ENCODE data around the gene COL27A1. TPM values are rescaled to one million over a fixed set of nuclear protein-coding genes. Genes with fewer than 3 reads are reported as not detected.
A peak's percentile ranks its signal among the peaks of the same experiment; 100 is the strongest.
"Not testable (repeated sequence)": the region's sequence is repeated elsewhere in the genome, so short reads cannot be mapped to it uniquely, and the experiment has no call there.

COL27A1 gene
- total RNA-seq, 1 donor from 2014 or later = 8.5 TPM

GRCh38 chr9:114320710-114321109 is 165.4 kb downstream of the COL27A1 start:
- H3K27ac Mint-ChIP-seq; H3K27me3 Mint-ChIP-seq; DNase-seq; intact Hi-C loops (cut with micrococcal nuclease); H3K9me3 Mint-ChIP-seq; H3K36me3 Mint-ChIP-seq (ENCODE audit: low read depth); H3K4me3 Mint-ChIP-seq; H3K4me1 Mint-ChIP-seq: not testable (repeated sequence)

GRCh38 chr9:114321759-114322158 is 166.4 kb downstream of the COL27A1 start:
- no peak for DNase-seq
- intact Hi-C loops (cut with micrococcal nuclease) = no loop called here
- Mint-ChIP-seq H3K4me3 (no peak overlapping the region), H3K27me3 (no peaks in the 10 kb centered on the region), H3K9me3 (no peaks in the 10 kb centered on the region), H3K36me3 (ENCODE audit: low read depth) (no peaks in the 10 kb centered on the region), H3K27ac (no peak overlapping the region), H3K4me1 (peaks cover 4% of the 10 kb centered on the region)

DNA sequence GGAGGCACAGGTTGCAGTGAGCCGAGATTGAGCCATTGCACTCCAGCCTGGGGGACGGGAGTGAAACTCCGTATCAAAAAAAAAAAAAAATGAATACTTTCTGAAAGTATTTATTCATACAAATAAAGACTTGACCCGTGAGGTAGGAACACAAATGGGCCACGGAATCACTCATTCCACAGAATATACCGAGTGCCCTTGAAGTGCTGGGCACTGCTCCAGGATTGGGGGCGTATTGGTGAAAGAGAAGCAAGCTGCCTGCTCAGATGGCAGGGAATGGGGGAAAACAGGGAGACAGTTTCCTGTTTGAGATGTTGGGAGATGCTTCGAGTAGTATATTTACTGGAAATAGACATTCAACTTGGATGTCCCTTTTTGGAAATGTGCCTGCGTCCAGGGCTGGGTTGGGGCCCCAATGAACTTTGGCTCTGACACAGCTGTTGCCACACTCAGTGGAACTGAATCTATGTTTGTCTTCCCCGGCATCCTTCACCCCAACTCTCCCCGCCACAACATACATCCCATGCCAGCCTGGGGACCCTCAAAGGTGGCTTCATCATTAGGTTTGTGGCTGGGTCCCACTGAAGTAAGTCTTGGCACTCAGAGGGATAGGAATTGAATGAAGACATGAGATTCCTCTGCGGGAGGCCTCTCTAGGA is 167.0 kb downstream of the COL27A1 start:
- H3K27ac Mint-ChIP-seq; H3K27me3 Mint-ChIP-seq; H3K4me1 Mint-ChIP-seq; H3K9me3 Mint-ChIP-seq; intact Hi-C loops (cut with micrococcal nuclease); H3K36me3 Mint-ChIP-seq (ENCODE audit: low read depth); H3K4me3 Mint-ChIP-seq; DNase-seq: not testable (repeated sequence)

GRCh38 chr9:114322831-114323531 is 167.6 kb downstream of the COL27A1 start, which contains the start of gene ORM1:
Gene ORM1, plus strand, starts transcription at chr9:114323098. Its CDS starts 36 bp downstream, at chr9:114323134.
- H3K4me1 Mint-ChIP-seq; H3K36me3 Mint-ChIP-seq (ENCODE audit: low read depth); H3K9me3 Mint-ChIP-seq; intact Hi-C loops (cut with micrococcal nuclease); H3K27me3 Mint-ChIP-seq; H3K27ac Mint-ChIP-seq; H3K4me3 Mint-ChIP-seq; DNase-seq: not testable (repeated sequence)

DNA sequence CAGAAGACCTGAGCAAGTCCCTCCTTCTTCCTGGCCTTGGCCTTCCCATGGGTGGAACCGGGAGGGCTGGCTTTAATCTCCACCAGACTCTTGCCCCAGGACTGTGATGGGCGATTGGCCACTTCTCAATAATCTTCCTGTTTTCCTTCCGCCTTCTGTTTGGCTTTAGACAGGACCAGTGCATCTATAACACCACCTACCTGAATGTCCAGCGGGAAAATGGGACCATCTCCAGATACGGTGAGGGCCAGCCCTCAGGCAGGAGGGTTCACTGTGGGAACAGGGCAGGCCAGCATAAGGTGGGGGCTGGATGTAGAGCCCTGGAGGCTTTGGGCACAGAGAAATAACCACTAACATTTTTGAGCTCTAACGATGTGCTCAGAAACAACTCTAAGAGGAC is 168.5 kb downstream of the COL27A1 start:
- H3K4me1 Mint-ChIP-seq; H3K9me3 Mint-ChIP-seq; H3K36me3 Mint-ChIP-seq (ENCODE audit: low read depth); H3K27me3 Mint-ChIP-seq; intact Hi-C loops (cut with micrococcal nuclease); H3K4me3 Mint-ChIP-seq; DNase-seq; H3K27ac Mint-ChIP-seq: not testable (repeated sequence)

DNA sequence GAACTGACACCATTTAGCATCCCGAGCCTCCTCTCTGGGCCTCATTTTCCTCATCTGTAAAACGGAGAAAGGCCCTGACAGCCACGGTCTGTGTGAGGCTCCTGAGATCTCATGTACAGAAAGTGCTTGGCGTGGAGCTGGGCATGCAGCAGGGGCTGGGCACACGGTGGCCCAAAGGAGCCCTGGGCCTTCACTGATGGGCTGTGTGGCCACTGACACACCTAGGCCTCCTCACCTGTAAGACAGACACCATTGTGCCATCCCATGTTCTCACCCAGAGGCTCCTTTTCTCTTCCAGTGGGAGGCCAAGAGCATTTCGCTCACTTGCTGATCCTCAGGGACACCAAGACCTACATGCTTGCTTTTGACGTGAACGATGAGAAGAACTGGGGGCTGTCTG is 169.2 kb downstream of the COL27A1 start:
- H3K4me3 Mint-ChIP-seq = no peak overlapping the region
- H3K4me1 Mint-ChIP-seq = no peaks in the 10 kb centered on the region
- H3K36me3 Mint-ChIP-seq (ENCODE audit: low read depth) = no peaks in the 10 kb centered on the region
- no peak overlapping the region for H3K27ac Mint-ChIP-seq
- DNase-seq = no peak
- H3K9me3 Mint-ChIP-seq = no peaks in the 10 kb centered on the region
- no peaks in the 10 kb centered on the region for H3K27me3 Mint-ChIP-seq
- intact Hi-C loops (cut with micrococcal nuclease) = no loop called here

GRCh38 chr9:114324965-114325364 is 169.6 kb downstream of the COL27A1 start:
- H3K36me3 Mint-ChIP-seq (ENCODE audit: low read depth); H3K27ac Mint-ChIP-seq; DNase-seq; H3K27me3 Mint-ChIP-seq; intact Hi-C loops (cut with micrococcal nuclease); H3K4me1 Mint-ChIP-seq; H3K9me3 Mint-ChIP-seq; H3K4me3 Mint-ChIP-seq: not testable (repeated sequence)

DNA sequence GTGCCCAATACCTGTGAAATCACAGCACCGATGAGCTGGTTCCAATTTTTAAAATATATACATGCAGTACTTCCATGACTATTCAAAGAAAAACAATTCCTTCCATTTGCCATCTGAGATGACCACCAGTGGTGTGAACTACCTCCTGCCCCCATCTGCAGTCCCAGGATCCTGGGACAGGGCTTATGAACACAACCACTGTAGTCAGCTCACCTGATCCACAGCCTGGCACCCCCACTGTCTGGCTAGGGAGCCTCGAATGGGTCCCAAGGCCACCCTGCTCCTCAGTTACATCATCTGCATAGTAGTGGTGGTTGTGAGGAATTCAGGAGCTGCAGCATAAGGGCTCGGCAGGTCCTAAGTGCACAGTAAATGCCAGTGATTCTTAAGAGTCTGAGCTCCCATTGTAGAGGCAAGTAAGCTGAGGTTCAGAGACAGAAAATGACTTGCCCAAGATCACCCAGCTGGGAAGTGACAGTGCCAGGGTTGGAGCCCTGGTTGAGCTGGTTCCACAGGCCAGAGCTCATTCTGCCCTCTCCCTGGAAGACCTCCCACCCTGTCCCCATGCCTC is 170.4 kb downstream of the COL27A1 start:
- H3K36me3 Mint-ChIP-seq (ENCODE audit: low read depth); H3K9me3 Mint-ChIP-seq; H3K27ac Mint-ChIP-seq; DNase-seq; intact Hi-C loops (cut with micrococcal nuclease); H3K4me3 Mint-ChIP-seq; H3K4me1 Mint-ChIP-seq; H3K27me3 Mint-ChIP-seq: not testable (repeated sequence)

GRCh38 chr9:114327749-114328148 is 172.4 kb downstream of the COL27A1 start:
- peak; percentile 63 for DNase-seq
- no peaks in the 10 kb centered on the region for H3K36me3 Mint-ChIP-seq (ENCODE audit: low read depth)
- no peak overlapping the region for H3K4me3 Mint-ChIP-seq
- H3K4me1 Mint-ChIP-seq = peaks cover 1% of the 10 kb centered on the region
- intact Hi-C loops (cut with micrococcal nuclease) = no loop called here
- H3K27ac Mint-ChIP-seq = no peak overlapping the region
- H3K9me3 Mint-ChIP-seq = no peaks in the 10 kb centered on the region
- H3K27me3 Mint-ChIP-seq = no peaks in the 10 kb centered on the region

GRCh38 chr9:114328357-114328820 is 173.1 kb downstream of the COL27A1 start:
- H3K36me3 Mint-ChIP-seq (ENCODE audit: low read depth); H3K4me1 Mint-ChIP-seq; intact Hi-C loops (cut with micrococcal nuclease); H3K9me3 Mint-ChIP-seq; H3K27ac Mint-ChIP-seq; DNase-seq; H3K4me3 Mint-ChIP-seq; H3K27me3 Mint-ChIP-seq: not testable (repeated sequence)

DNA sequence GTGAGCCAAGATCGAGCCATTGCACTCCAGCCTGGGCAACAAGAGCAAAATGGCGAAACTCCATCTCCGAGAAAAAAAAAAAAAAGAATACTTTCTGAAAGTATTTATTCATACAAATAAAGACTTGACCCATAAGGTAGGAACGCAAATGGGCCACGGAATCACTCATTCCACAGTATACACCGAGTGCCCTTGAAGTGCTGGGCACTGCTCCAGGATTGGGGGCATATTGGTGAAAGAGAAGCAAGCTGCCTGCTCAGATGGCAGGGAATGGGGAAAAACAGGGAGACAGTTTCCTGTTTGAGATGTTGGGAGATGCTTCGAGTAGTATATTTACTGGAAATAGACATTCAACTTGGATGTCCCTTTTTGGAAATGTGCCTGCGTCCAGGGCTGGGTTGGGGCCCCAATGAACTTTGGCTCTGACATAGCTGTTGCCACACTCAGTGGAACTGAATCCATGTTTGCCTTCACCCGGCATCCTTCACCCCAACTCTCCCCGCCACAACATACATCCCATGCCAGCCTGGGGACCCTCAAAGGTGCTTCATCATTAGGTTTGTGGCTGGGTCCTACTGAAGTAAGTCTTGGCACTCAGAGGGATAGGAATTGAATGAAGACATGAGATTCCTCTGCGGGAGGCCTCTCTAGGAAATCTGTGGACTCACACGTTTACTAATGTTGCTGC is 173.7 kb downstream of the COL27A1 start:
- H3K27me3 Mint-ChIP-seq; intact Hi-C loops (cut with micrococcal nuclease); H3K27ac Mint-ChIP-seq; H3K4me3 Mint-ChIP-seq; H3K36me3 Mint-ChIP-seq (ENCODE audit: low read depth); H3K9me3 Mint-ChIP-seq; H3K4me1 Mint-ChIP-seq: not testable (repeated sequence)
- DNase-seq = peak; percentile 58

GRCh38 chr9:114329625-114330022 is 174.3 kb downstream of the COL27A1 start, which contains the start of gene ORM2:
Gene ORM2, plus strand, starts transcription at chr9:114329869. Its CDS starts 36 bp downstream, at chr9:114329905.
- intact Hi-C loops (cut with micrococcal nuclease); H3K36me3 Mint-ChIP-seq (ENCODE audit: low read depth); H3K9me3 Mint-ChIP-seq; DNase-seq; H3K27ac Mint-ChIP-seq; H3K4me3 Mint-ChIP-seq; H3K4me1 Mint-ChIP-seq; H3K27me3 Mint-ChIP-seq: not testable (repeated sequence)

- Mint-ChIP-seq H3K36me3 (ENCODE audit: low read depth) (peaks cover 13% of the 10 kb centered on the region), H3K27ac (peak overlapping the region; percentile 48), H3K27me3 (no peaks in the 10 kb centered on the region), H3K4me3 (no peak overlapping the region), H3K9me3 (no peaks in the 10 kb centered on the region), H3K4me1 (peaks cover 3% of the 10 kb centered on the region)
- peak; percentile 58 for DNase-seq
- intact Hi-C loops (cut with micrococcal nuclease) = no loop called here
Measured at GRCh38 chr9:114330636-114331035, 175.3 kb downstream of the COL27A1 start.
